Mucosa of stomach (tissue), 1 donor: ENCODE measurements around the gene DDX55.

Experiments
- H3K27me3 ChIP-seq: one replicate; pipeline ENCODE4 v1.7.0; 2013; ENCODE audit warnings: mild to moderate bottlenecking, low read length; ENCODE audit not compliant: control insufficient read depth, insufficient read depth
- H3K36me3 ChIP-seq: one replicate; pipeline ENCODE4 v1.7.0; 2013; ENCODE audit warnings: low read length; ENCODE audit not compliant: control insufficient read depth, insufficient read depth
- H3K4me1 ChIP-seq: one replicate; pipeline ENCODE4 v1.7.0; 2013; ENCODE audit warnings: mild to moderate bottlenecking, low read length; ENCODE audit not compliant: control insufficient read depth, insufficient read depth
- H3K4me3 ChIP-seq: one replicate; pipeline ENCODE4 v1.7.0; 2013; ENCODE audit warnings: low read length
- H3K9ac ChIP-seq: one replicate; pipeline ENCODE4 v1.7.0; 2013; ENCODE audit warnings: mild to moderate bottlenecking, low read length, moderate library complexity
- H3K9me3 ChIP-seq: one replicate; pipeline ENCODE4 v1.7.0; 2013; ENCODE audit warnings: mild to moderate bottlenecking, low read length, moderate library complexity; ENCODE audit not compliant: control insufficient read depth
- donor health status: Pancreatic carcinoma.

DDX55 gene

DNA sequence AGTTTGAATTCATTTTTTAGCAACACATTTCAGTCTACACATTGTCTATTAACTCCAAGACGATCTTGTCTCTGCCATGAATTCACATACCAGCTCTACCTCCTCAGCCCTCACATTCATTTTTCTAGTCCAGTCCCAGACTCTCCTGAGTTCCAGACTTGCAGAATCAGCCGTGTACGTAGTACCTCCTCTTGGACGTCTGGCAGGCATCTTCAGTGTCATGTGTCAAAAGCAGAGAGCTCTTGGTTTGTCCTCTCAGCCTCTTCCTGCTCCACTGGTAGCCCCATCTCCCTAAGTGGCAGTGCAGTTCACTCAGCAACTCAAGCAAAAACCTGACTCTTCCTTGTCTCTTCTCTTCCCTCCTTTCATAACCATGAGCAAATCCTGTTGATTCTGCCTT lies 54.5 kb downstream of the DDX55 start:
- no peak overlapping the region for H3K9ac ChIP-seq
- H3K36me3 ChIP-seq = no peaks in the 10 kb centered on the region
- H3K4me3 ChIP-seq = no peak overlapping the region
- no peaks in the 10 kb centered on the region for H3K27me3 ChIP-seq
- no peaks in the 10 kb centered on the region for H3K4me1 ChIP-seq
- H3K9me3 ChIP-seq = no peaks in the 10 kb centered on the region

GRCh38 chr12:123657211-123657610 lies 55.3 kb downstream of the DDX55 start:
- H3K4me1 ChIP-seq = no peaks in the 10 kb centered on the region
- no peaks in the 10 kb centered on the region for H3K9me3 ChIP-seq
- no peak overlapping the region for H3K4me3 ChIP-seq
- no peak overlapping the region for H3K9ac ChIP-seq
- H3K36me3 ChIP-seq = no peaks in the 10 kb centered on the region
- H3K27me3 ChIP-seq = no peaks in the 10 kb centered on the region

DNA sequence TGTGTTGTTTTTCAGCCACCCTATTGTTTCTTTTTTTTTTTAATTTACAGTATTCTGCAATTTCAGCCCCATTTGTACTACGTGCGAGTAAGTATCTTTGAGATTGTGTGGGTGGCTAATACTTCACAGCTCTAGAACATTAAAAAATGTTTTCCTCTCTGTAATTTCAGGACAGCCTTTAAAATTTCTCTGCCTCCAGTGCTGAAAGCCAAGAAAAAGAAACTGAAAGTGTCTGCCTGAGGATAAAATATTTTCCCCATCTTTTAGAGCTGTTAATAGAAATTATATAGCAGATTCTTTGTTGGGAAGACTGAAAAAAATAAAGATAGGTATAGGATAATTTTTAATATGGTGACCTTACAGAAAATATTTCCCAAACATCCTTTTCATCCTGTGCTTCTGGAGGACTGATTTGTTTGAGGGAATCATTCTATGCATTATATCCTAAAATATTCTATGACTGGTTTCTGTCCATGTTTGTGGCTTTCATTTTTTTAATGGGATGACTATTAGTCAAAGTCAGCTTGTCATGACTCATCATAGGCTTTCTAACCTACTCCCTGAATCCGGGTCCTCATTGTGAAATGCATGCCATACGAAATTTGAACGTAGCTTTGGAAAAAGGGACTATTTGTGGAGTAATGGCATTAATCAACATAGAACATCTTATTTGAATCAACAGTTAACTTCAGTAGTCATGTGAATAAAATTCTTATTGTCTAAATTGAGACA lies 58.3 kb downstream of the DDX55 start:
- Histone ChIP-seq H3K27me3 (no peaks in the 10 kb centered on the region), H3K9ac (no peak overlapping the region), H3K9me3 (no peaks in the 10 kb centered on the region), H3K4me3 (no peak overlapping the region), H3K36me3 (no peaks in the 10 kb centered on the region), H3K4me1 (no peaks in the 10 kb centered on the region)

GRCh38 chr12:123667771-123668170 lies 65.9 kb downstream of the DDX55 start:
- no peak overlapping the region for H3K9ac ChIP-seq
- H3K4me3 ChIP-seq = no peak overlapping the region
- peaks cover 10% of the 10 kb centered on the region for H3K4me1 ChIP-seq
- no peaks in the 10 kb centered on the region for H3K9me3 ChIP-seq
- no peaks in the 10 kb centered on the region for H3K36me3 ChIP-seq
- H3K27me3 ChIP-seq = no peaks in the 10 kb centered on the region
